Measurements from ENCODE around the gene INPP4A. TPM values are rescaled to one million over a fixed set of nuclear protein-coding genes. Genes with fewer than 3 reads are reported as not detected.

Gene INPP4A
- total and polyA plus RNA-seq, 8 donors, result 4.0 to 13.4 (median 7.3) TPM

DNA sequence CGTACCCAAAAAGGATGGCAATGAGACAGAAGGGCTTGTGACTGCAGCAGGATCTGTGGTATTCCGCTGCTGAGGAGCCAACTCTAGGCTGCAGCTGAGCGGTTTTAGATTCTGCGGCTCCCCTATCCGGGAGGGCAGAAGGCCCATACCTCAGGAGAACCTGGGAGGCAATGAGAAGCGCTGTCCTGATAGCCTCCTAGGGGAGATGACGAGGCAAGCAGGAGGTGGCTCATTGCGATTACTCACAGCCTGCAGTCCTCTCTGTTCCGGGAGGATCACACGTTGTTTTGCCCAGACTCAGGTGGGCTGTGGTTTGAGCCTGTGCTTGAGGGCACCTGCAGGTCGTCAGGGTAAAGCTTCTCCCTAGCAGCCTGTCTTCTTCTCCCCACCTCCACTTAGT lies 98.6 kb downstream of the INPP4A start:
- WGBS, 2 donors, result 89 to 94% methylated on average over 11 of the region's 11 CpGs
- FAIRE-seq, result no peak

GRCh38 chr2:98543842-98544241 lies 99.2 kb downstream of the INPP4A start:
- FAIRE-seq (no peak), ATAC-seq (no peak), DNase-seq (no peak)
- no peaks in the 10 kb centered on the region for H3K27me3 ChIP-seq
- H3K9me3 ChIP-seq, result no peaks in the 10 kb centered on the region
- WGBS, 2 donors, result 89 to 92% methylated on average over 6 of the region's 6 CpGs
- H3K4me1 ChIP-seq, result no peaks in the 10 kb centered on the region
- H3K27ac ChIP-seq, result no peak overlapping the region
- no peak for TF ChIP-seq CTCF (IDR thresholded peaks at IDR 0.05)
- intact Hi-C loops (cut with DNase I), result no loop called here
- H3K36me3 ChIP-seq, result peaks cover 0 to 27% (median 0%) of the 10 kb centered on the region in 3 donors
- H3K4me3 ChIP-seq, result no peak overlapping the region

More for the DNA sequence above, 98.6 kb downstream of the INPP4A start:
- peaks cover 0 to 31% (median 0%) of the 10 kb centered on the region in 3 donors for H3K36me3 ChIP-seq
- intact Hi-C loops (cut with DNase I), result no loop called here
- no peak for ATAC-seq
- no peak for DNase-seq
- no peaks in the 10 kb centered on the region for H3K27me3 ChIP-seq
- TF ChIP-seq CTCF (IDR thresholded peaks at IDR 0.05), result no peak
- H3K9me3 ChIP-seq, result no peaks in the 10 kb centered on the region
- H3K4me3 ChIP-seq, result no peak overlapping the region
- no peak overlapping the region for H3K27ac ChIP-seq
- no peaks in the 10 kb centered on the region for H3K4me1 ChIP-seq

GRCh38 chr2:98545591-98545990 lies 100.9 kb downstream of the INPP4A start:
- no peak for DNase-seq
- intact Hi-C loops (cut with DNase I), result no loop called here
- no peak for ATAC-seq
- peaks cover 0 to 19% (median 0%) of the 10 kb centered on the region in 3 donors for H3K36me3 ChIP-seq
- H3K9me3 ChIP-seq, result no peaks in the 10 kb centered on the region
- H3K27me3 ChIP-seq, result no peaks in the 10 kb centered on the region
- TF ChIP-seq CTCF (IDR thresholded peaks at IDR 0.05), result no peak
- no peaks in the 10 kb centered on the region for H3K4me1 ChIP-seq
- 87 to 90% methylated on average over 7 of the region's 7 CpGs for WGBS, 2 donors
- H3K27ac ChIP-seq, result no peak overlapping the region
- FAIRE-seq, result no peak
- H3K4me3 ChIP-seq, result no peak overlapping the region

DNA sequence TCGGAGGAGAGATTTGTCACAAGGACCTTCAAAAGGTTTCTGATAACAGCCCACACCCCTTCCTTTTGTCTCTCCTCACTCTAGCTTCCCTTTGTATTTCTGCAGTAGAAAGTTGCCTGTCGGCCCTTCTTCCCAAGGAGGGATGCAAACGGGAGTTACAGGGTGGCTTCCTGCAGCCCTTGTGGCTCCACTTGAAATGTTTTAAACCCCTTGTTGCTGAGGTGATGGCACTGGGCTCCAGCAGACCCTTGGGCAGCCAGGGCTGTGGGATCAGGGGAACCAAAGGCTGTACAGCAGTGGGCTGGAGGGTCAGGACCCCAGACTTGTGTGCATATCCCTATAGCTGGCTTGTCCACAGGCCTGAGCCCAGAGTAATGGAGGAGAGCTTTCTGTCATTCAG lies 101.5 kb downstream of the INPP4A start:
- H3K9me3 ChIP-seq, result no peaks in the 10 kb centered on the region
- TF ChIP-seq CTCF (IDR thresholded peaks at IDR 0.05), result no peak
- no peak overlapping the region for H3K27ac ChIP-seq
- no peaks in the 10 kb centered on the region for H3K4me1 ChIP-seq
- H3K36me3 ChIP-seq, result peaks cover 0 to 19% (median 0%) of the 10 kb centered on the region in 3 donors
- FAIRE-seq, result no peak
- H3K27me3 ChIP-seq, result no peaks in the 10 kb centered on the region
- WGBS, 2 donors, result 87 to 96% methylated on average over 3 of the region's 3 CpGs
- no peak for DNase-seq
- no peak overlapping the region for H3K4me3 ChIP-seq
- intact Hi-C loops (cut with DNase I), result no loop called here
- no peak for ATAC-seq

DNA sequence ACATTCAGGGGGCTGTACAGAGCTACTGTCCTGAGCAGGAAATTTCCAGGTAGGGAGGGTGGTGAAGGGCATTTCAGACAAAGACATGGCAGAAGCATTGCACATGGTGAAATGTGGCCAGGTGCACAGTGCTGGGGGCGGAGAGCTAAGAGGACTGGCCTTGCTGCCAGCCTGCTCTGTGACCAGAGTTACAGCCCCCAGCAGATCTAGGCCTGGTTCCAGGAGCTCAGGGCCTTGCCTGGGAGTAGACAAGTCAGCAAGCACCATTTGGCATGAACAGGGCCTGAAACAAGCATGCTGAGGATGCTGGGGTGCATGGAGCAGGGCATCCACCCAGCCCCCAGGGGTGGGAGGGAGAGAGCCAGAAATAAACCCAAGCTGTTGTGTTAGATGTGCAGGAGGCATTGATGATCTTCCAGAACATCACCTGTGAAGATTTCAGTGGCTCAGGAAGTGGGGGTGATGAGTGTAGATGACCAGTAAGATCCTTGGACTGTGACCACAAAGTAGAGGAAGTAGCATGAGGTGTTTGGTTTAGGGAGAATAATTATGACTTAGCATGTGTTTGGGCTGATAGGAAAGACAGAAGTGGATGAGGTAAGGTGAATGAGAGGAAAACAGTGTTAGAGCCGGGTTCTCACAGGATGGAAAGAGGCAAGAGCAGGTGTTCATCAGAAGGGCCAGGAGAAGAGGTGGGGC lies 102.6 kb downstream of the INPP4A start:
- Histone ChIP-seq H3K27me3 (no peaks in the 10 kb centered on the region), H3K27ac (no peak overlapping the region), H3K4me3 (no peak overlapping the region), H3K36me3 (peaks cover 0 to 19% (median 0%) of the 10 kb centered on the region in 3 donors), H3K9me3 (no peaks in the 10 kb centered on the region), H3K4me1 (no peaks in the 10 kb centered on the region)
- no peak for FAIRE-seq
- TF ChIP-seq CTCF (IDR thresholded peaks at IDR 0.05), result no peak
- 87 to 92% methylated on average over 2 of the region's 2 CpGs for WGBS, 2 donors
- no peak for DNase-seq
- no peak for ATAC-seq
- intact Hi-C loops (cut with DNase I), result no loop called here

Data from pancreas (tissue), 10 donors.